Hematopoietic multipotent progenitor cell treated with erythropoietin and hydrocortisone succinate and interleukin-3 and kit ligand, for 17 days (in vitro differentiated cells): ENCODE data around the gene USP1.

Experiments used
- DNase-seq: peaks from one replicate; pipeline ENCODE4 v3.0.0-alpha.2; 2015; ENCODE audit warnings: low spot score

Gene USP1

DNA sequence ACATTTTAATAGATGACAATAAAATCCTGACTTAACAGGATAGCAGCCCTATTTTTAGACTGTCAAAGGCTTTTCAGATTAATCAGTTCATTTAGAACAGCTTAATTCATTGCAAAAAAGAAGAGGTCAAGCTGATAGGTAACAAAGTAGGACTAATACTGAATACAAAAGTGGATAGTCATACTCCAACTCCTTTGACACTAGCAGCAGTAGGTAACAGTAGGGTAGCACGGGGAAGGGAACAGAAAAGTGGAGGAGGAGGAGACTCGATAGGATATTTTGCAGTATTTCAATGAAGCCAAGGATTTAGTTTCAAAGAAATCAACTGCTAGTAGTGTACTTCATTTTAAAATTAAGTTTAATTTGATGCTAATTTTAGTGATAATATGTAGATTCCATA, 51.1 kb downstream of the USP1 start:
- DNase-seq: no peak

DNA sequence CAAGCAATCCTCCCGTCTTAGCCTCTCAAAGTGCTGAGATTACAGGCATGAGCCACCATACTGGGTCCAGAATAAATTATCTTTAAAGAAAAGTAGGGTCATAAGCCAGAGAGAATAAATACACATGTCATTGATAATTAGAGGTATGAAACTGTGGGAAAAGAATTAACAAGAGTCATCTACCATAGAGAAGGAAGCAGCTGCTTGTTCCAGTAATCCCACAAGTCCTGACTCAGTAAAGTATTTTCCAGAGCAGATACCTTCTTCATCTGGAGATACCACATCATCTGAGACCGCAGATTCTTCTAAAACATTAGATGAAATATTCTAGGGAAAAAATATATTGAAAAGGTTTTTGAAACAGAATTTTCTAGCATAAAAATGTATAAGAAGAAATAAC, 55.7 kb downstream of the USP1 start:
- DNase-seq: no peak

DNA sequence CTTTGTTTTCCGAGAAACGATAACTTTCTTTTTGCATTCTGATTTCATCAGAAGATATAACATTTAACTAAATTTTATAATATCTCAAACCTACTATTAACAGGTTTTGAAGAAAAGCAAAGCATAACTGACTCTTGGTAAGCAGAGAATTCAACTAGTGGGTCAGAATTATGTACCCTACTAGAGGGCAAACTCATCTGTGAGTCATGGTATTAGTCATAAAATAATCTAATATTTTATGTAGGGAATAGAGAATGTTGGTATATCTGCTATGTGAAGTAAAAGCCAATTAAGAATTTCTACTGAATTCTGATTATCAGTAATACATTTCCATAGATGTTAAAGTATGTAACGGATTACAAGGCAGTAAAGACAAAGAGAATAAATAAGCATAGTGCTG, 56.8 kb downstream of the USP1 start:
- DNase-seq: no peak

DNA sequence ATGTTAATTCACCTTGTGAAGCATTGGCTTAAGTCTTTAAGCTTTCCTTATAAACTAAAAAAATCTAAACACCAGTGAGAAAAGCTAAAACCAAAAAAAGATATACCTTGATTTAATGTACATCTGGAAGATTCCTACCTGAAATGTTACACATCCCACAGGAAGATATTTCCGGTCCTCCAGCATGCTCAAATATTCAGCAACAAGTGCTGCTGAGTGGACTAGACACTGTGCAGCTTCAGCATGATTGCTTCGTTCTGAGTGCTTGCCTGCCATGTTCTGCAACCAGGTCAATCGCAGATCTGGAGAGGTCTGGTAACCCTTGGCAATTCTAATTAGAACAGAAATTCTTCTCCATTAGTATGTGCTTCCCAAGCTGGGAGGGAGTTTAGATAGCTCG, 57.3 kb downstream of the USP1 start:
- no peak for DNase-seq

DNA sequence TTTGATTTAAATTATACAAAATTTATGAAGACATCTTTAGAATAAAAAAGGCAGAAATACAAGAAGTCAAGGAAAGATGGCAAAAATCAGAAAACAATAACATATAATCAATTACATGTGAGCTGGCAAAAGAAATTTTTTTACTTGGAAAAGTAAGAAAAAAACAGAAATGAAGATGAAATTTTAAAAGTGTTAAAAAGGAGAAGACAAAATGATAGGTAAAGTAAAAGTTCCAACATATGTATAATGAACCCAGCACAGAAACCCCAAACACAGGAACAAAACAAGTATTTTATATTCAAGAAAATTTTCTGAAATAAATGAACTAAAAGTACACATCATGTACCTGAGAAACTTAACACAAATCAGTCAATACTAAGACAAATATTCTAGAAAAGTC, 63.4 kb downstream of the USP1 start:
- no peak for DNase-seq
